Naive B cell (primary cell): ENCODE results near the gene PTCD2. TPM values are rescaled to one million over a fixed set of nuclear protein-coding genes. Genes with fewer than 3 reads are reported as not detected.

Source experiments
- ATAC-seq, 2 donors: fragments of 150-1000 bp; cut with Tn5 transposase; 2 replicates each; pipeline ENCODE4 v1.10.0; 2021; ENCODE audit warnings: low read depth in 2 of 2, mild to moderate bottlenecking in 2 of 2, moderate library complexity in 2 of 2
- DNase-seq: peaks from one replicate; pipeline ENCODE4 v3.0.0; 2022
- H3K27ac Mint-ChIP-seq, 6 donors: one replicate each; pipeline ENCODE4 v1.8.0; 2020 to 2022; ENCODE audit warnings: mild to moderate bottlenecking in 6 of 6, mixed read lengths in 6 of 6, moderate library complexity in 5 of 6, inconsistent platforms in 2 of 6
- H3K27me3 Mint-ChIP-seq, 3 donors: one replicate each; pipeline ENCODE4 v1.8.0; 2021 to 2022; ENCODE audit warnings: mixed read lengths in 3 of 3, mild to moderate bottlenecking in 1 of 3
- H3K36me3 Mint-ChIP-seq, 2 donors: one replicate each; pipeline ENCODE4 v1.8.0; 2020 to 2022; ENCODE audit warnings: mixed read lengths in 2 of 2, inconsistent platforms in 1 of 2, mild to moderate bottlenecking in 1 of 2
- H3K4me1 Mint-ChIP-seq, 3 donors: one replicate each; pipeline ENCODE4 v1.8.0; 2020 to 2022; ENCODE audit warnings: mixed read lengths in 3 of 3, inconsistent platforms in 1 of 3, mild to moderate bottlenecking in 1 of 3, moderate library complexity in 1 of 3
- H3K4me3 Mint-ChIP-seq, 8 donors: one replicate each; pipeline ENCODE4 v1.8.0; 2020 to 2022; ENCODE audit warnings: mild to moderate bottlenecking in 8 of 8, mixed read lengths in 8 of 8, moderate library complexity in 8 of 8, inconsistent platforms in 2 of 8
- H3K9me3 Mint-ChIP-seq, 7 donors: one replicate each; pipeline ENCODE4 v1.8.0; 2020 to 2022; ENCODE audit warnings: mixed read lengths in 7 of 7, mild to moderate bottlenecking in 5 of 7, inconsistent platforms in 2 of 7, moderate library complexity in 1 of 7
- polyA plus RNA-seq, 6 donors: library from polyadenylated mRNA; unstranded; fragments of 300-500 nt; fragmentation: Illumina TruSeq; gene quantifications; one replicate each; pipeline ENCODE4 v1.2.3, GENCODE V29; 2021; ENCODE audit warnings: low read depth in 6 of 6

PTCD2 gene
- polyA plus RNA-seq, 6 donors from 2014 or later, result 0.11 to 5.8 (median 4.6) TPM

DNA sequence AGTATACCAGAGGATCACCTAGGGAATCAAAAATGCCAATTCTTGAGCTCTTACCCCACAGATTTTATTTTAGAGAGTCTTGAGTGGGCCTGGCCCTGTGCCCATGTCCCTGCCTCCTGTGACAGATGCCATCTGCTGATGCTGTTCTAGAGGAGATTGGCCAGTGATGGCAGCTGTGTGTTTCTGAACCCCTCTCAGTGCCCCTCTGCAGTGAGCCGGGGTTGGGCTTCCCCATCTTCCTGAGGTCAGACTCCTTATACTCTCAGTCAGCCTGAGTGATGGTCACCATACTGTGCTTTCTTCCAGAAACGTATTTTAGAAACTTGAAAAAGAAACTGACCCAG, 6.1 kb downstream of the PTCD2 start:
- ATAC-seq (no peak), DNase-seq (no peak)
- H3K27me3 Mint-ChIP-seq, result no peaks in the 10 kb centered on the region
- H3K9me3 Mint-ChIP-seq, result no peaks in the 10 kb centered on the region
- H3K4me3 Mint-ChIP-seq, result no peak overlapping the region
- H3K27ac Mint-ChIP-seq, result no peak overlapping the region
- peaks cover 0 to 7% (median 4%) of the 10 kb centered on the region in 3 donors for H3K4me1 Mint-ChIP-seq
- peaks cover 37 to 56% of the 10 kb centered on the region in 2 donors for H3K36me3 Mint-ChIP-seq

DNA sequence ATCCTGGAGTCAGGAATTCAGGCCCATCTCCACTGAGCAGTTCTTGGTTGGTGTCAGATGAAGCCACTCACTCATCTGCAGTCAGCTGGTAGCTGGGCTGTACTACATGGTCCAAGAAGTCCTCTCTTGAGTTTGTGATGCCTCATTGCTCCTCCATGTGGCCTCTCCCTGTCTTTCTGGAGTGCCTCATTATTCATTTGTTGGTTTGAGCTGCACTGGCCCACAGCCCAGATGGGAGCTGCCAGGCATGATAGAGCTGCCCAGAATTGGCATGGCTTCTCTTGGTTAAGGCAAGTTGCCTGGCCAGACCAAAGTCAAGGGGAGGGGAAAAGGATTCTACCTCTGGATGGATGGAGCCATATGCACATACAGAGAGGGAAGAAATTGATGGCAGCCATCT, 8.0 kb downstream of the PTCD2 start:
- Mint-ChIP-seq H3K27me3 (no peaks in the 10 kb centered on the region), H3K27ac (no peak overlapping the region), H3K4me1 (peaks cover 0 to 7% (median 7%) of the 10 kb centered on the region in 3 donors), H3K36me3 (peaks cover 46 to 71% of the 10 kb centered on the region in 2 donors), H3K9me3 (no peaks in the 10 kb centered on the region), H3K4me3 (no peak overlapping the region)
- DNase-seq (no peak), ATAC-seq (no peak)

DNA sequence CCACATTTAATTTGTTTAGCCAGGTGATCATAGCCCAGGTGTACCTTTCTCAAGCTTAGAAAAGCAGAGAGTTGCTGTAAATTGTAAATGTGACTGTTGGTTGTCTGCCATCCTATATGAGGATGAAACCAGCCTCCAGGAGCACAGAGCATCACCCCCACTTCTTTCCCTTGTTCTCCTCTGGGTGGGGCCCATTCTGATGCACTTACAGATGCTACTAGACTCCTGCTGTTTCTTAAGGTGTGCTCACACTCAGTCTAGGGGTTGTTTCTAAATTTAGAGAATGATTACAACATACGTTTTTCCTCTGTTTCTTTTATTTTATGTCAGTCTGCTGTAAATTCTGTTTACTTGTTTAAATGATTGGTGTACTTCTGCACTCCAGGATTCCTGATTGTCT, 10.5 kb downstream of the PTCD2 start:
- Mint-ChIP-seq H3K9me3 (no peaks in the 10 kb centered on the region), H3K4me3 (no peak overlapping the region), H3K36me3 (peaks cover 39 to 56% of the 10 kb centered on the region in 2 donors), H3K27ac (no peak overlapping the region), H3K4me1 (peaks cover 0 to 3% (median 0%) of the 10 kb centered on the region in 3 donors), H3K27me3 (no peaks in the 10 kb centered on the region)
- ATAC-seq, result no peak
- no peak for DNase-seq

DNA sequence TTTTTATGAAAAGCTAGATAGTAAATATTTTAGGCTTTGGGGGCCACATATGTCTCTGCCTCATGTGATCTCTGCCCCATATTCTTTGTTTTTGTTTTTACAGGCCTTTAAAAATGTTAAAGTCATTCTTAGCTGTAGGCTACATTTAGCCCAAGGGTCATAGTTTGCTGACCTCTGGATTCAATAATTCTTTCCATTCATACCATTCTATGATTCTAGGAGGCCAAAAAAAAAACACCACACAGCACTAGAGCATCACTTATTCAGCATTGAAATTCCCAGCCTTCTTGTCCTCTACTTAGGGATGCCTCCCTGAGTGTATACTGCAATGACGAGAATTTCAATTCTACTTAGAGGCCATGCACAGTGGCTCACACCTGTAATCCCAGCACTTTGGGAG, 17.0 kb downstream of the PTCD2 start:
- Mint-ChIP-seq H3K9me3 (no peaks in the 10 kb centered on the region), H3K27ac (no peak overlapping the region), H3K4me1 (peaks cover 0 to 3% (median 0%) of the 10 kb centered on the region in 3 donors), H3K27me3 (no peaks in the 10 kb centered on the region), H3K36me3 (peaks cover 9 to 27% of the 10 kb centered on the region in 2 donors), H3K4me3 (no peak overlapping the region)
- DNase-seq, result no peak
- ATAC-seq, result no peak

DNA sequence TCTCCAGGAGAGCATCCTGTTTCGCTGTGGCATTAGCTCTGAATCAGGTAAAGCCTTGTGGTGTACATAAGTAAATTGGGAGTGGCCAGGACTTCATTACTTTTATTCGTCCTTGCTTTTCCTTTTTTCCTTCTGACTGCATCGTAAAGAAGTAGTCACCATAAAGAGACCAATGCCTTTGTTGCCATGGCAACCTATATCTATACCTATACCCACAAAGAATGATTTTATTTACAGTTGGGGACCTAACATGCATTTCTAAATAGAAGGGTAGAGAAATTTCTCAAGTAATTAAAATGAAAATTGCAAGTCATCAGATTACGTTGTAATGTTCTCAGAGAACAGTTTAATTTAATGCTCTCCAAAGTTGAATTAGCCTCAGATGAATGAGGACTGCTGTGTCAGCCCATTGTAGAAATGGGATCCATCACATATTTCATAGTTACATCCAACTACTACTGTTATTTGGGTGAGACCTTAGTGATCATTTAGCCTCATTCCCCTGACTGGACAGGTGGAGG, 18.6 kb downstream of the PTCD2 start:
- ATAC-seq (no peak), DNase-seq (no peak)
- Mint-ChIP-seq H3K9me3 (no peaks in the 10 kb centered on the region), H3K4me3 (no peak overlapping the region), H3K4me1 (no peaks in the 10 kb centered on the region), H3K27ac (peak overlapping the region in 1 of 6 donors; percentile 19), H3K36me3 (peaks cover 11 to 28% of the 10 kb centered on the region in 2 donors), H3K27me3 (no peaks in the 10 kb centered on the region)

DNA sequence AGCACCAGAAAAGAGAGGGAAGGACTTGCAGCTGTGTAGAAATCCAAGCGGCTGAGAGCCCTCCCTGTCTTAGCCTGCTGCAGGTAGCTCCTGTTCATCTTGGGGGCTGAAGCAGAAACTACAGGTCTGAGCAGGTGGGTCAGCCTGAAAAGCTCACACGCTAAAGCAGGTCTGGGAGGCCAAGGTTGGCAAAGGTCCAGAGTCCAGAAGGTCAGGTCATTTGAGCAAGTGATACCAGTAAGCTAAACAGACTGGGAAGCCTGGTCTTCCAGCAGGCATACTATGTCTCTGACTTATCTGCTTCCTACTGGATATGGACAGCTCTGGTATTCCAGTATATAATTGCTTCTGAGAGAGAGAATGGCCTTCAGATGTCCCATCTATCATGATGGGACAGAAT, 26.2 kb downstream of the PTCD2 start:
- ATAC-seq (no peak), DNase-seq (no peak)
- Mint-ChIP-seq H3K36me3 (peaks cover 24 to 29% of the 10 kb centered on the region in 2 donors), H3K4me3 (no peak overlapping the region), H3K27me3 (no peaks in the 10 kb centered on the region), H3K27ac (no peak overlapping the region), H3K4me1 (peaks cover 0 to 10% (median 5%) of the 10 kb centered on the region in 3 donors), H3K9me3 (no peaks in the 10 kb centered on the region)

DNA sequence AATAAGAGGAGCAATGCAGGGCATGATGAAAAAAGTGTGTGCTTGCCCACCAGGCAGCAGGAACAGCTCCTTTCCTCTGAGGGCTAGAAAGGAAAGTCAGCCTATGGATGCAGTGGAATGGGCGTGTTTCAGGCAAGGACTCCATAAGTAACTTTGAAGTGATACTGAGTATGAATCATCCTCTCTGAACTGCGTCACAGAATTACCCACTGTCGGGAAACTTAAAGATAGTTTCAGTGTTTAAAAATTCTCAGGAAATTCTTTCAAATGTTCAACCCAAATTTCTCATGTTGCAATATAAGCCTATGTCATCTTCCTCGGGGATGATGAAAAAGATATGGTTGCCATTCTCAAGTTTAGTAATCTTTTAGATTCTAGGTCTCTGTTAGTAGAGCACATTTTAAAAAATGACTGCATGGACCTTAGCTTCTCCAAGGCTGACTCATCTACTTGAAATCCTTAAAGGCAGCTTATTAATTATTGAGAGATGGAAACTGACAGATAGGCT, 27.7 kb downstream of the PTCD2 start:
- H3K36me3 Mint-ChIP-seq, result peaks cover 21 to 27% of the 10 kb centered on the region in 2 donors
- H3K27ac Mint-ChIP-seq, result no peak overlapping the region
- no peak for ATAC-seq
- H3K4me3 Mint-ChIP-seq, result no peak overlapping the region
- no peaks in the 10 kb centered on the region for H3K27me3 Mint-ChIP-seq
- H3K4me1 Mint-ChIP-seq, result peaks cover 0 to 10% (median 5%) of the 10 kb centered on the region in 3 donors
- no peaks in the 10 kb centered on the region for H3K9me3 Mint-ChIP-seq
- DNase-seq, result no peak

DNA sequence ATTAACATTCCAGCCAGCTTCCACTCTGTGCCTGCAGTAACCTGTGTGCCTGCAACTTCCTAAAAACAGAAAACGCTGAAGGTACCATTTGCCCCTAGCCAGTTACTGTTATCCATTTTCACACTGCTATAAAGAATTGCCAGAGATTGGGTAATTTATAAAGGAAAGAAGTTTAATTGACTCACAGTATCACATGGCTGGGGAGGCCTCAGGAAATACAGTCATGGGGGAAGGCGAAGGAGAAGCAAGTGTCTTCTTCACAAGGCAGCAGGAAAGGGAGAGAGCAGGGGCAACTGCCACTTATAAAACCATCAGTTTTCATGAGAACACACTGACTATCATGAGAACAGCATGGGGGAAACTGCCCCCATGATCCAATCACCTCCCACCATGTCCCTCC, 31.2 kb downstream of the PTCD2 start:
- Mint-ChIP-seq H3K27ac (no peak overlapping the region), H3K36me3 (peaks cover 4 to 6% of the 10 kb centered on the region in 2 donors), H3K4me1 (peaks cover 0 to 10% (median 5%) of the 10 kb centered on the region in 3 donors), H3K4me3 (no peak overlapping the region), H3K27me3 (no peaks in the 10 kb centered on the region), H3K9me3 (no peaks in the 10 kb centered on the region)
- DNase-seq, result no peak
- no peak for ATAC-seq

DNA sequence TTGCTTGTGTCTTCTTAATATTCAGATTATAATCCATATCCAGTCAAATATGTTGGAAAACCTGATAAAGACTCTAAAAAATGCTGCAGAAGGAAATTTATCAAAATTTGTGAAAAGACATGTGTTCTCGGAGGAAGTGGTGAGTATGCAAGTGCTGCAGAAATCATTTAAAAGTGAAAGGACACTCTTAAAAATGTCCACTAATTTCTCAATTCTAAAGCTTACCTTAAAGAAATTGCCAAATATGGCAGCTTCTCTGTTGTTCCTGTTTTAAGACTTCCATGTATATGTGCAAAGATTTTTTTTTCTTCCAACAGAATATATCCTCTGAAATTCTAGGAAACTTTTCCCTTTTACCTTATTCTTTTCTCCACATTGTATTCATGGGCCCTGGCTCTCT, 32.4 kb downstream of the PTCD2 start:
- H3K9me3 Mint-ChIP-seq, result no peaks in the 10 kb centered on the region
- H3K27me3 Mint-ChIP-seq, result no peaks in the 10 kb centered on the region
- ATAC-seq (no peak), DNase-seq (no peak)
- H3K4me1 Mint-ChIP-seq, result peaks cover 0 to 10% (median 5%) of the 10 kb centered on the region in 3 donors
- no peaks in the 10 kb centered on the region for H3K36me3 Mint-ChIP-seq
- H3K27ac Mint-ChIP-seq, result peak overlapping the region in 1 of 6 donors; percentile 1
- H3K4me3 Mint-ChIP-seq, result no peak overlapping the region

DNA sequence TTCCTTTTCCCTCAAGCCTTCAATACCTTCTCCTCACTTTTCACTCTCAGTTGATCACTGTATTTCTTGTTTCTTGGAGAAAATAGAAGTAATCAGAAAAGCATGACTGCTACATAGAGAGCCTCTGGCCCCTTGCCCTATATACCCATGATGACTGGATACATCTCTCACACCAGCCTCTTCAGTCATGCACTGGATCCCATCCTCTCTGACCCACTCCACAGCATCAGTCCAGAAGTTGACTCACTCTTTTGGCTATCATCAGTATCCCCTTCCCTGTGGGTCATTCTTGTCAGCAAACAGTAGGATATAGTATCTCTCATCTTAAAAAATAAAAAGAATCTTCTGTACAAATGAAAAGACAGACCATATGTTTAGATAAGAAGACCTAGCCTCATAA, 32.9 kb downstream of the PTCD2 start:
- ATAC-seq (no peak), DNase-seq (no peak)
- peaks cover 0 to 10% (median 5%) of the 10 kb centered on the region in 3 donors for H3K4me1 Mint-ChIP-seq
- no peaks in the 10 kb centered on the region for H3K9me3 Mint-ChIP-seq
- no peak overlapping the region for H3K4me3 Mint-ChIP-seq
- no peaks in the 10 kb centered on the region for H3K27me3 Mint-ChIP-seq
- H3K36me3 Mint-ChIP-seq, result no peaks in the 10 kb centered on the region
- H3K27ac Mint-ChIP-seq, result peak overlapping the region in 1 of 6 donors; percentile 1

DNA sequence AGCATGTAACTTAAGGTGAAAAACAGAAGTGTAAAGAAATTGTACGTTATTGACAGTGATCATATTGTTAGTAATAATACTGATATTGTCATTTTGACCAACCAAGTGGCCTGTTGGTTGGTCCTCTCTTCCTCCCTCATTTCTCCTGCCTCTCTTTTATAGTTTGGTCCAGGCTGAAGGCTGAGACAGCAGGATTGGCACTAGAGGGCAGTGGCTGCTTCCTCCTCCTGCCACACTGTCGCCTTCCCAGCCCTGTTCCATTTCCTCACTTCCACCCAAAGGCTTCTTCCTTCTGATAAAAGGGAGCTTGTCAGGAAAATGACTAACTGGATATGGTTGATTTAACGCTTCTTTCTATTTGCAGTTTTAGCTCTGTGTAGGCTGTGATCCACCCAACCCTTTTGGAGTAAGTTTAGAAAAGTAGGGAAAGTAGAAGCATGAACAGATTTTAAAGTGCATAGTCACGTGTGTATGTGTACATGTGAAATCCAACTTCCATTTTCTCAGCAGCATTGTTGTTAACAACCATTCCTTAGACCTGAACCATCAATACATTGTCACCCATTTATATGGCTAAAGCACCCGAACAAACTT, 35.6 kb downstream of the PTCD2 start:
- H3K27ac Mint-ChIP-seq, result peak overlapping the region in 3 of 6 donors; percentile 24 to 80 (median 43)
- H3K9me3 Mint-ChIP-seq, result no peaks in the 10 kb centered on the region
- peaks cover 3 to 12% of the 10 kb centered on the region in 2 donors for H3K36me3 Mint-ChIP-seq
- no peak for ATAC-seq
- no peaks in the 10 kb centered on the region for H3K27me3 Mint-ChIP-seq
- no peak for DNase-seq
- H3K4me1 Mint-ChIP-seq, result no peaks in the 10 kb centered on the region
- H3K4me3 Mint-ChIP-seq, result no peak overlapping the region

DNA sequence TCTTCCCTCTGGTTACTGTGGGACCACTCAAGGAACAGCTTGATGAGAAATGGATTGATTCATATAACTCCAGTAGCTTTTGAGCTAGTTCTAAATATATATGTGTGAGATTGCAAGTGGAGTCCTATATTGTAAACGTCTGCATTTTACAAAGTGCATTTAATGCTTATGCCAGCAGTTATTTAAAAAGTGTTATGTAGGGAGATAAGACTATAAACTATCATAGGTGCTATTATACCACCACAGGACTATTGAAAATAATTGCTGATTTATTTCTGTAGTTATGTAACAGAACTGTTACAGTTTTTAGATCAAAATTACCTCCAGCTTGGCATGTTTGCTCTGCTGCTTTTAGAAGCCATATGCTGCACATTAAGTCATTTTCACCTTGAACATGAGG, 36.2 kb downstream of the PTCD2 start:
- H3K4me1 Mint-ChIP-seq, result no peaks in the 10 kb centered on the region
- H3K4me3 Mint-ChIP-seq, result no peak overlapping the region
- DNase-seq (no peak), ATAC-seq (no peak)
- peaks cover 6 to 14% of the 10 kb centered on the region in 2 donors for H3K36me3 Mint-ChIP-seq
- H3K27me3 Mint-ChIP-seq, result no peaks in the 10 kb centered on the region
- H3K27ac Mint-ChIP-seq, result no peak overlapping the region
- no peaks in the 10 kb centered on the region for H3K9me3 Mint-ChIP-seq

DNA sequence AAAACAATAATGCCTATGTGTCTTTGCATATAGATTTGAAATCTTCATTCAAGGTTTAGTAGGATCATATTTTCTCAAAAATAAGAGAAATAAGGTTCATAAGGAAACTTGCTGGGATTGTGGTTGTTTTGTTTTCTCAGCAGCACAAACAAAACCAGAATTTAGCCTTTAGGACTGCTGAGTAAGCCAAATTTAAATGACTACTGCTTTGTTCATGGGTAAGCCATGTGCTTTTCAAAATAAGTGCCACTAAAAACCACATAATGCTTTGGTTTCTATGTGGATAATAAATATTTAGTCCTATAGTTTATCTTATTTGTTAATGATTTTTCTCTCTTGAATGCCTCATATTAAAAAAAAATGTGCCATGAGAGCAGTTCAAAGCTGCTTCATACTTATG, 38.8 kb downstream of the PTCD2 start:
- H3K27me3 Mint-ChIP-seq, result no peaks in the 10 kb centered on the region
- ATAC-seq (no peak), DNase-seq (no peak)
- H3K4me3 Mint-ChIP-seq, result no peak overlapping the region
- no peaks in the 10 kb centered on the region for H3K9me3 Mint-ChIP-seq
- H3K4me1 Mint-ChIP-seq, result no peaks in the 10 kb centered on the region
- no peak overlapping the region for H3K27ac Mint-ChIP-seq
- peaks cover 13 to 29% of the 10 kb centered on the region in 2 donors for H3K36me3 Mint-ChIP-seq

DNA sequence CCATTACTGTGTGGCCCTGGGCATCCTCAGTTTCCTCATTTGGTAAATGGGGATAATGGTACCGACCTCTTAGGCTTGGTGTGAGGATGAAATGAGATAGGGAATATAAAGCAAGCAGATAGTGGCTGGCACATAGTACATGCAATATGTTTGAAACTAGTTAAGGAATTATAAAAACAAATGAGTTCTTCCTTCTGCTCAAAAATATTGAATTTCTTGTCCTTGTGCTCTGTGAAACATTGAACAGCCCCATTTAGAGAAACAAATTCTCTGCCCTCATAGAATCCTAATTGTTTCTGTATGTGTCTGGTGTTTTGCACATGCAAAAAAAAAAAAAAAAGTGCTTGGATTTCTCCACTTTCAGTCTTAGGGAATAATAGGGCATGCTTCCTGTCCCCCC, 39.7 kb downstream of the PTCD2 start:
- DNase-seq, result no peak
- Mint-ChIP-seq H3K4me3 (no peak overlapping the region), H3K4me1 (no peaks in the 10 kb centered on the region), H3K27me3 (no peaks in the 10 kb centered on the region), H3K27ac (no peak overlapping the region), H3K36me3 (peaks cover 13 to 29% of the 10 kb centered on the region in 2 donors), H3K9me3 (no peaks in the 10 kb centered on the region)
- no peak for ATAC-seq
